Endothelial cell (in vitro differentiated cells): ENCODE measurements around the gene PLEKHA7. TPM values are rescaled to one million over a fixed set of nuclear protein-coding genes. Genes with fewer than 3 reads are reported as not detected.

Experiments used
- DNase-seq: peaks from one replicate; pipeline ENCODE4 v3.0.0; 2021; ENCODE audit warnings: low spot score
- H3K27ac Mint-ChIP-seq: one replicate; pipeline ENCODE4 v1.8.0; 2021; ENCODE audit warnings: mixed read lengths, inconsistent platforms; ENCODE audit not compliant: unreplicated experiment
- H3K27me3 Mint-ChIP-seq: one replicate; pipeline ENCODE4 v1.8.0; 2021; ENCODE audit warnings: mild to moderate bottlenecking, moderate library complexity, mixed read lengths, inconsistent platforms; ENCODE audit not compliant: unreplicated experiment
- H3K36me3 Mint-ChIP-seq: one replicate; pipeline ENCODE4 v1.8.0; 2021; ENCODE audit warnings: mild to moderate bottlenecking, low read depth, mixed read lengths, inconsistent platforms; ENCODE audit not compliant: unreplicated experiment
- H3K4me1 Mint-ChIP-seq: one replicate; pipeline ENCODE4 v1.8.0; 2021; ENCODE audit warnings: mild to moderate bottlenecking, mixed read lengths, inconsistent platforms; ENCODE audit not compliant: unreplicated experiment
- H3K4me3 Mint-ChIP-seq: one replicate; pipeline ENCODE4 v1.8.0; 2021; ENCODE audit warnings: mild to moderate bottlenecking, mixed read lengths, inconsistent platforms; ENCODE audit not compliant: unreplicated experiment
- H3K9me3 Mint-ChIP-seq: one replicate; pipeline ENCODE4 v1.8.0; 2021; ENCODE audit warnings: mixed read lengths, inconsistent platforms; ENCODE audit not compliant: unreplicated experiment
- CTCF ChIP-seq: fragments of 200-600 bp; sonication (generic); IDR thresholded peaks from one replicate; pipeline ENCODE4 v1.5.0; 2021; ENCODE audit warnings: antibody characterized with exemption; ENCODE audit not compliant: unreplicated experiment
- total RNA-seq: library from RNA; stranded (reverse); fragmentation: NEBNext Ultra II Directional; extraction: Animal tissue kit (Norgen Biotek cat#: 25700); gene quantifications from one replicate; pipeline ENCODE4 v1.2.1, GENCODE V29; 2021; ENCODE audit not compliant: unreplicated experiment

The PLEKHA7 gene
- total RNA-seq, 1 donor from 2014 or later, result 8.2 TPM

DNA sequence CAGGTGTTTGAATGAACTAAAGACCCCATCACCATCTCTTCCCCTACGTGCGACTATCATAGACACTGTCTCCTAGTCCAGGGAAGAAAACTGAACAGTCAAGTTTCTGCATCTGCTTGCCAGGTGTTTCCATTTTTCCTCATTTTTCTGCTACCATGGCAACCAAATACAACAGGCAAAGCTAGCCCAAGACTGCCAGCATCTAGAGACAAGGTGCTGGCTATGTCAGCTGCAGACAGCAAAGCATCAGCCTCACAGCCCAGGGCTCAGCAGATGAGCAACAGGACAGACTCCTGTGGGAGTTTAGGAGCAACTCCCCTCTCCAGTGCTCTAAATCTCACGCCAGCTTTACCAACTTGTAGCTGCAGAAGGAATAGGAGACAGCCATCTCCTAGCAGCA, 151.5 kb downstream of the PLEKHA7 start:
- no peaks in the 10 kb centered on the region for H3K9me3 Mint-ChIP-seq
- no peak overlapping the region for H3K27ac Mint-ChIP-seq
- H3K36me3 Mint-ChIP-seq, result peaks cover 5% of the 10 kb centered on the region
- no peak for TF ChIP-seq CTCF
- DNase-seq, result no peak
- peaks cover 24% of the 10 kb centered on the region for H3K4me1 Mint-ChIP-seq
- no peak overlapping the region for H3K4me3 Mint-ChIP-seq
- peaks cover 2% of the 10 kb centered on the region for H3K27me3 Mint-ChIP-seq

GRCh38 chr11:16861862-16862261, 152.4 kb downstream of the PLEKHA7 start:
- Mint-ChIP-seq H3K27ac (no peak overlapping the region), H3K27me3 (peaks cover 2% of the 10 kb centered on the region), H3K4me1 (peaks cover 24% of the 10 kb centered on the region), H3K9me3 (no peaks in the 10 kb centered on the region), H3K4me3 (no peak overlapping the region), H3K36me3 (peaks cover 5% of the 10 kb centered on the region)
- no peak for TF ChIP-seq CTCF
- DNase-seq, result no peak

DNA sequence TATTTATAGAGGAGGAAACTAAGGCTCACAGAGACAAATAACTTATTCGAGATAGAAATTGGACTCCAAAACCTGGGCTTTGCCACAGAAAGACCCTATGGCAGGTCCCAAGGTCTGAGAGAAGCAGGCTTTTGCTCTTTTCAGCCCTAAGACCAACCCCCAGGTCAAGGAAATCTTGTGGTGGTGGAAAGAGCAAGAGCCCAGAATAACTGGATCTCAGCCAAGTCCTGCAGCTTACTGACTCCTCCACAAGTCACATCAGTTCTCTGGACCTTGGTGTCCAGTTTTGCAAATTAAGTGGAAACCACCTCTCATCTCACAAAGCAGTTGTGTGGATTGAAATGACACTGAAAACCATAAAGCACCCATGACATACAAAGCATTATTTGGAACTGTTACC, 153.6 kb downstream of the PLEKHA7 start:
- Mint-ChIP-seq H3K27me3 (peaks cover 2% of the 10 kb centered on the region), H3K36me3 (peaks cover 5% of the 10 kb centered on the region), H3K9me3 (no peaks in the 10 kb centered on the region), H3K4me3 (no peak overlapping the region), H3K27ac (no peak overlapping the region), H3K4me1 (peaks cover 24% of the 10 kb centered on the region)
- TF ChIP-seq CTCF, result no peak
- DNase-seq, result no peak

DNA sequence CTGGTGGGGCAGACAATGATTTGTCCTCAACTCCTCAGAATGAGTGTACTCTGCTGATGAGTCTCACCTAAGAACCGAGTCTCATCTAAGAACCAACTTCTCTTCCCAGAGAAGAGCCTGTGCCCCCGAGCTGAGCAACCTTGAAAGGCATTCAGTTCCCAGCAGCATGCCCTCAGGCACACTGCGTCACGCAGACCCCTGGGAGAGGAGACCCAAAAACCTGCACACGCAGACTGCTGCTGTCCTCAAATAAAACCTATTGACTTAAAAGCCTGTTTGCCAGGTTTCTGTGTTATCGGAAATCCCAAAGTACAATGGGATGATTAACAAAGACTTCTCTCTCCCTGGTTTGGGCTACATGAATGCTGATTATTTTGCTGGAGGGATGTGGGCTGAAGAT, 154.6 kb downstream of the PLEKHA7 start:
- no peaks in the 10 kb centered on the region for H3K9me3 Mint-ChIP-seq
- peaks cover 1% of the 10 kb centered on the region for H3K36me3 Mint-ChIP-seq
- no peak for DNase-seq
- peaks cover 29% of the 10 kb centered on the region for H3K4me1 Mint-ChIP-seq
- no peak overlapping the region for H3K4me3 Mint-ChIP-seq
- no peak for TF ChIP-seq CTCF
- H3K27me3 Mint-ChIP-seq, result peaks cover 3% of the 10 kb centered on the region
- H3K27ac Mint-ChIP-seq, result no peak overlapping the region

- peak; percentile 18 for DNase-seq
- Mint-ChIP-seq H3K36me3 (no peaks in the 10 kb centered on the region), H3K27me3 (peaks cover 3% of the 10 kb centered on the region), H3K4me1 (peaks cover 35% of the 10 kb centered on the region), H3K27ac (no peak overlapping the region), H3K9me3 (no peaks in the 10 kb centered on the region), H3K4me3 (no peak overlapping the region)
- TF ChIP-seq CTCF, result no peak
Observed at GRCh38 chr11:16857186-16857585, 157.0 kb downstream of the PLEKHA7 start.
